ENCODE results near the gene LRRC8B.

LRRC8B gene

GRCh38 chr1:89606227-89606980 lies 81.8 kb downstream of the LRRC8B start:
- in situ Hi-C loops (cut with MboI; ENCODE audit: low sequenced_read_pairs), result no loop called here

- in situ Hi-C loops (cut with MboI; ENCODE audit: low sequenced_read_pairs), result no loop called here
These were observed 82.5 kb downstream of the LRRC8B start for GRCh38 chr1:89607156-89607555.

- in situ Hi-C loops (cut with MboI; ENCODE audit: low sequenced_read_pairs), result no loop called here
These were observed 83.1 kb downstream of the LRRC8B start for GRCh38 chr1:89607586-89608318.

- in situ Hi-C loops (cut with MboI; ENCODE audit: low sequenced_read_pairs), result no loop called here
These were observed 83.8 kb downstream of the LRRC8B start for GRCh38 chr1:89608319-89608983.

GRCh38 chr1:89608984-89609725 lies 84.5 kb downstream of the LRRC8B start:
- in situ Hi-C loops (cut with MboI; ENCODE audit: low sequenced_read_pairs), result no loop called here

- in situ Hi-C loops (cut with MboI; ENCODE audit: low sequenced_read_pairs), result no loop called here
These were observed 85.3 kb downstream of the LRRC8B start for GRCh38 chr1:89609781-89610456.

GRCh38 chr1:89610457-89611011 lies 85.9 kb downstream of the LRRC8B start:
- in situ Hi-C loops (cut with MboI; ENCODE audit: low sequenced_read_pairs), result no loop called here

GRCh38 chr1:89611721-89612120 lies 87.1 kb downstream of the LRRC8B start:
- in situ Hi-C loops (cut with MboI; ENCODE audit: low sequenced_read_pairs), result no loop called here

GRCh38 chr1:89613928-89614327 lies 89.3 kb downstream of the LRRC8B start:
- in situ Hi-C loops (cut with MboI; ENCODE audit: low sequenced_read_pairs), result no loop called here

- in situ Hi-C loops (cut with MboI; ENCODE audit: low sequenced_read_pairs), result no loop called here
These were observed 91.3 kb downstream of the LRRC8B start for GRCh38 chr1:89615676-89616598.

GRCh38 chr1:89616844-89617627 lies 92.4 kb downstream of the LRRC8B start:
- in situ Hi-C loops (cut with MboI; ENCODE audit: low sequenced_read_pairs), result no loop called here

GRCh38 chr1:89620664-89621063 lies 96.0 kb downstream of the LRRC8B start:
- in situ Hi-C loops (cut with MboI; ENCODE audit: low sequenced_read_pairs), result no loop called here

GRCh38 chr1:89622895-89623294 lies 98.3 kb downstream of the LRRC8B start:
- in situ Hi-C loops (cut with MboI; ENCODE audit: low sequenced_read_pairs), result no loop called here

- in situ Hi-C loops (cut with MboI; ENCODE audit: low sequenced_read_pairs), result no loop called here
These were observed 99.7 kb downstream of the LRRC8B start for GRCh38 chr1:89624314-89624713.

GRCh38 chr1:89624715-89625323 lies 100.2 kb downstream of the LRRC8B start:
- in situ Hi-C loops (cut with MboI; ENCODE audit: low sequenced_read_pairs), result loop anchor here (25.0 kb wide), 2 partner anchors 137 to 362 kb away; partner anchors contain the start of gene ZNF326

GRCh38 chr1:89627596-89627962 lies 103.0 kb downstream of the LRRC8B start:
- in situ Hi-C loops (cut with MboI; ENCODE audit: low sequenced_read_pairs), result loop anchor here (25.0 kb wide), 2 partner anchors 135 to 360 kb away; partner anchors contain the start of gene ZNF326

GRCh38 chr1:89629146-89629545 lies 104.5 kb downstream of the LRRC8B start:
- in situ Hi-C loops (cut with MboI; ENCODE audit: low sequenced_read_pairs), result loop anchor here (25.0 kb wide), 2 partner anchors 133 to 358 kb away; partner anchors contain the start of gene ZNF326

- in situ Hi-C loops (cut with MboI; ENCODE audit: low sequenced_read_pairs), result loop anchor here (25.0 kb wide), 2 partner anchors 133 to 358 kb away; partner anchors contain the start of gene ZNF326
These were observed 105.0 kb downstream of the LRRC8B start for GRCh38 chr1:89629600-89629999.

Data from HL-60/S4 treated with retinoic acid at 250 ng/mL for 4 days and 3 days (cell line).